Measurements from ENCODE around the gene GABRG1.

Gene GABRG1

DNA sequence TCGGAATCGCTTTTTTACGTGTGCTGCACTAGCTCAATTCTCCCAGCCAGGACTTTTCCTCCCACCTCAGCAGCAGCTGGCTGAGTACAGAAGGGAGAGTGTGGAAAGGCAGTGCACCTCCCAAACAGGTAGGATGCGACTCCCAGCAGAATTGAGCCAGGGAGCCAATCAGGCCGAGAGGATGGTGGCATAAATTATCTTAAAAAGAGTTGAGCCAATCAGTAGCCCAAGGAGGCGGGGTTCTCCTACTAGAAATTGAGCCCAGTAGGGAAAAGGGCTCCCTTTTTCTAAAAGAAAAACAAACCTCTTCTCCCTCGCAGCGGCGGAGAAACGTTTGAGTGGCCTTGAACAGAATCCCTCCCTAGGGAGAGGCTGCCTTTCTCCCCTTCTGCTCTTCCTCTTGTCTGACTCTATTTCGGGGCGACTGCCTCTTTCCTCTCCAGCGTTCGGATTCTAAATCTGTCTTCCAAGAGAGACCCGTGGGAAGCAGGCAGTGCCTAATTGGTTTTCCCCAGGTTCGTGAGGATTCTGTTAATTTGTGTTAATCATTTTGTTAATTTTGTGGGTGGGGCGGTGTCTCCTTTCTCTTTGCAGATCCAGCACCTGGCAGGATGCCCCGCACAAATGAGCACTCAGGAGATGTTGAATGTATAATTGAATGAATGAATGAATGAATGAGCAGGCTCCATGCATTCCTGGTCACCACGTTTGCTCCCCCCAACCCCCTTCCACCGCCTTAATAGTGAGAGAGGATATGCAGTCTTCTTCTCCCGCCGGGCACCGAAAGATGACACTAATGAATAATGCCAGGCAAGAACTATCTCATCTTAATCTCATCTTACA is at the start of gene GABRG1:
TSS of gene GABRG1 (minus strand) at position 142 of the 843 bp plus-strand sequence. CDS start at position 1, 141 bp downstream.
- no peak for DNase-seq (ENCODE audit: low read depth)

- no peak for DNase-seq (ENCODE audit: low read depth)
Observed at GRCh38 chr4:46146993-46147392, 23.1 kb upstream of the GABRG1 start.

GRCh38 chr4:46131498-46132057 is 7.7 kb upstream of the GABRG1 start:
- no peak for DNase-seq (ENCODE audit: low read depth)

DNA sequence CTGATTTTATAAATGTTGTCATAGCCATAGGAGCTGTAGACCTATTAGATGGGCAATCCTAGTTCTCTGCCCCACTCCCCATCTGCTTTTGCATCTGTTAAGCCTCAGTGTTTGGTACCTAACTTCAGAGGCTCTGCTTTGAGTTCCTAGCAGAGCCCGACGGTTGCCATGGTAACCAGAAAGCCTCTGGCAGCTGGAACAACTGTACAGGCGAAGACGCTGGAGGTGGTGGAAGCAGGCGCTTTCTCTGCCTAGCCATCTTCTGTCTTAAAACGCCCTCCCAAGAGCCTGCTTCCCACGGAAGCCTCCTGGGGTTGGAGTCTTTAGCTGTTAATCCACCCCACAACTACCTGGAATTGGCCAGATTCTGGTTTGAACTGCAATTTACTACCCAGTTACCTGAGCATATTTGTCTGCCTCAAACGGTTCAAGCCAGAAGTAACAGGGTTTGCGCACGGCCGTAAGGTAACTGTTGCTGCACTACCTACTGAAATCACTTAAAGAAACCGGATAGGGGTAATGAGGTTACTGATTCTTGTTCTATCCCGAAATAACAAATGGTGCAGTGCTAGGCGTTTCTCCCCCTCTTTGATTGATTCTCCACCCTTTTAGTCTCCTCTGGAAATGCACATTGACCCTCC is 1.0 kb upstream of the GABRG1 start:
- DNase-seq (ENCODE audit: low read depth): no peak

DNA sequence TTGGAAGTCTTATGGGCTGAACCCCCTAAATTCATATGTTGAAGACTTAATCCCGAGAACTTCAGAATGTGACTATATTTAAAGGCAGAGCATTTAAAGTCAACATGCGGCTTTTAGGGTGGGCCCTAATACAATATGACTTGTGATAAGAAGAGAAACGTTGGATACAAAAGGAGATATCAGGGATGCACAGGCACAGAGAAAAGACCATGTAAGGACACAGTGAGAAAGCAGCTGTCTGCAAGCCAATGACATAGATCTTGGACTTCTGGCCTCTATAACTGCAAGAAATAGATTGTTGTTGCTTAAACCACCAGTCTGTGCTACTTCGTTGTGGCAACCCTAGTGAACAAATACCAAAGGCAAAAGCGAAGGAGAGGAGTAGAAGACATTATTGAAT is 42.2 kb downstream of the GABRG1 start:
- DNase-seq (ENCODE audit: low read depth): no peak

DNA sequence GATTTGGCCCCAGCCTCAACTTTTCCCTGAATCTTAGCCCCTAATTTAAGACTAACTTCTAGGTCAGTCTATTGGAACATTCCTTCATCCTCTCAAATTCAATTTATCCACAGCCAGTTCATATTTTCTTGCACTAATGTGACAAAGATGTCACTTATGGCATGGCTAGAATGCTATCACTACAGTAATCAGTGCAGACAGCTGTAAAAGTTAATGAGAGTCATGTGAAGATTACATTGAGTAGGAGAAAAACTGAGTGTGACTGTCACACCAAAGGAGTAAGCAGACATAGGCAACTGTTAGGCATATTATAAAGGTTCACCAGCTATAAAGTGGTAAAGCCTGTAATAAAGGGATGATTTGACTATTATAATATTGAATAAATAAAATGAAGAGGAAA is 42.6 kb downstream of the GABRG1 start:
- no peak for DNase-seq (ENCODE audit: low read depth)

- DNase-seq (ENCODE audit: low read depth): no peak
Observed at GRCh38 chr4:46073778-46074177, 50.1 kb downstream of the GABRG1 start.

- DNase-seq (ENCODE audit: low read depth): no peak
Observed at GRCh38 chr4:46051392-46051791, 72.5 kb downstream of the GABRG1 start.

DNA sequence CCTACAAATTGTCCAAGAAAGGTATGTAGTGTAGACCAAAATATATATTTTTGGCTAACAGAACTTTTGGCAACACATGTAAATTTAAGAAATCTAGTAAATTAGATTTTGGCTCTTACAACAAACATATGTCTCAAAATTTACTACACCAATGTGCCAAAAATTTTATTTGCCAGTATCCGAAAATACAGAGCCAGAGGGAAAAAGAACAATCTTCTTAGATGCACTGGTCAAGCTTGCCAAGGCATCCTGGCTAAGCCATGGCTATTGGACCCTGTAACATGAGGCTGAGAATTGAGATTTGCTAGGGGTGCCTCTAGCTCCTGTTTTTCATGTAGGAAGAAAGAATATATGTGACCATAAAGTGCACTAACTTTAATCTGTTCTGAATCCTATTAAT is 91.8 kb downstream of the GABRG1 start:
- no peak for DNase-seq (ENCODE audit: low read depth)

- no peak for DNase-seq (ENCODE audit: low read depth)
Observed at GRCh38 chr4:46016306-46016705, 107.5 kb downstream of the GABRG1 start.

- no peak for DNase-seq (ENCODE audit: low read depth)
Observed at GRCh38 chr4:45992728-45993127, 131.1 kb downstream of the GABRG1 start.

- no peak for DNase-seq (ENCODE audit: low read depth)
Observed at GRCh38 chr4:45989775-45990174, 134.1 kb downstream of the GABRG1 start.

DNA sequence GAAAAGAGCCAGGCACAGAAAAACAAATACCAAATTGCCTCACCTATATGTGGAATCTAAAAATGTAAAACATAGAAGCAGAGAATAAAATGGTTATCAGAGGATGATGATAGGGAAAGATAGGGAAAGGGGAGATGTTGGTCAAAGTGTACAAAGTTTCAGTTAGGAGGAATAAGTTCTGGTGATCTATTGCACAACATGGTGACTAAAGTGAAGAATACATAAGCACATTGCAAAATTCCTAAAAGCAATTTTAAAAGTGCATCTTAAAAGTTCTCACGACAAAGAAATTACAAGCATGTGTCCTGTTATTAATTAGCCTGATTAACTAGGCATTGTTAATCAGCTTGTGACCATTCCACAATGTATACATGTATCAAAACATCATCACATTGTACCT is 136.0 kb downstream of the GABRG1 start:
- DNase-seq (ENCODE audit: low read depth): no peak

All from amniotic epithelial cell (primary cell).